Skeletal muscle satellite cell (primary cell): ENCODE results near the gene ANKMY2.

Source experiments
- H3K27me3 ChIP-seq: 2 replicates; pipeline ENCODE4 v1.7.0; 2013; ENCODE audit warnings: low read length; ENCODE audit not compliant: control insufficient read depth, insufficient read depth
- H3K36me3 ChIP-seq: 2 replicates; pipeline ENCODE4 v1.7.0; 2013; ENCODE audit warnings: mild to moderate bottlenecking, control low read depth, low read length; ENCODE audit not compliant: insufficient read depth
- H3K4me1 ChIP-seq: 2 replicates; pipeline ENCODE4 v1.7.0; 2013; ENCODE audit warnings: low read length; ENCODE audit not compliant: control insufficient read depth, insufficient read depth
- H3K4me2 ChIP-seq: 2 replicates; pipeline ENCODE4 v1.7.0; 2013; ENCODE audit warnings: mild to moderate bottlenecking, low read length
- H3K4me3 ChIP-seq: 2 replicates; pipeline ENCODE4 v1.7.0; 2013; ENCODE audit warnings: low read length
- H3K9ac ChIP-seq: 2 replicates; pipeline ENCODE4 v1.7.0; 2013; ENCODE audit warnings: mild to moderate bottlenecking, low read depth, low read length, moderate library complexity
- H3K9me3 ChIP-seq: replicated peaks from 2 replicates; pipeline ENCODE4 v1.7.0; 2013; ENCODE audit warnings: mild to moderate bottlenecking, control low read depth, low read length

Gene ANKMY2

DNA sequence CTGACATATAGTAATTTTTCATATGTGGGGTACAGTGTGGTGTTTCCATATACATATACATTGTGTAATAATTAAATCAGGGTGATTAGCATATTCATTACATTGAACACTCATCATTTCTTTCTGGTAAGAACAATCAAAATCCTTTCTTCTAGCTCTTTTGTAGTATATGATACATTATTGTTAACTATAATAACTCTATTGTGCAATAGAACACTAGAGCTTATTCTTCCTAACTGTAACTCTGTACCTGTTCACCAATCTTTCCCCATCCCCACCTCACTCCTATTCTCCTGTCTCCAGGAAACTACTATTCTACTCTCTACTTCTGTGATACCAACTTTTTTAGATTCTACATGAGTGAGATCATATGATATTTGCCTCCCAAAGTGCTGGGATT lies 9.8 kb upstream of the ANKMY2 start:
- H3K9ac ChIP-seq, result no peak overlapping the region
- no peaks in the 10 kb centered on the region for H3K27me3 ChIP-seq
- no peaks in the 10 kb centered on the region for H3K36me3 ChIP-seq
- peaks cover 5% of the 10 kb centered on the region for H3K4me1 ChIP-seq
- H3K4me3 ChIP-seq, result no peak overlapping the region
- H3K4me2 ChIP-seq, result no peak overlapping the region
- H3K9me3 ChIP-seq, result no peaks in the 10 kb centered on the region

DNA sequence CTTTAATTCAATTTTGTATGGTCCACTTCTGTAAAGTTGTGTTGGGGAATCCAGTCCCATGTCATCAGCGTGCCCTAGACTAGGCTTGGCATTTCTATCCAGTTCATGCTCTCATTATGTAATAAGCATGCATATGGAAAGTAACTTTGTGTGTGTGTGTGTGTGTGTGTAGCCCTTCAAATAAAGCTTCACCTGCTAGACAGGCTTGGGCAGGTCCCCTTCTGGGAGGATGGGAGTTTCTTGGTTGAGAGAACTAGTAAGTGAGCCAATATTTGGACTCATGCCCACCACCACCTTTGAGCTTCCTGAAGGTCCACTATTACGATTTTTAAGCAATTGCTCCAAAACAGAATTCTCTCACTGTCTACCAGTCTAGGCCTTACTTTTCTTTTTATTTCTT lies 7.3 kb upstream of the ANKMY2 start:
- Histone ChIP-seq H3K4me2 (no peak overlapping the region), H3K27me3 (no peaks in the 10 kb centered on the region), H3K4me1 (peaks cover 21% of the 10 kb centered on the region), H3K9me3 (no peaks in the 10 kb centered on the region), H3K9ac (no peak overlapping the region), H3K4me3 (no peak overlapping the region), H3K36me3 (no peaks in the 10 kb centered on the region)

DNA sequence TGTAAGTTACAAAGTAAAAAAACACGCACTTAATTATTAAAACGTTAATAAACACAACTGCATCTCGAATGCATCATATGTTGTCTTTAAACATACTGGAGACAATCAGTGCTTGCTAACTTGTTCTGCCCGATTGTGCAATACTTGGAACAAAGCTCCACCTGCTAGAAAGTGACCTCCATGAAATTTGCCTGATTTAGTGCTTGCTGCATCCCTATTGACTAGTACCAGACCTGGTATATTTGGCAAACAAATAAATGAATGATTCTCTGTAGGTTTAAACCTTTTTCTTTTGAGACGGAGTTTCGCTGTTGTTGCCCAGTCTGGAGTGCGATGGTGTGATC lies 6.7 kb upstream of the ANKMY2 start:
- Histone ChIP-seq H3K36me3 (no peaks in the 10 kb centered on the region), H3K4me2 (no peak overlapping the region), H3K4me3 (no peak overlapping the region), H3K4me1 (peaks cover 23% of the 10 kb centered on the region), H3K9ac (no peak overlapping the region), H3K9me3 (no peaks in the 10 kb centered on the region), H3K27me3 (no peaks in the 10 kb centered on the region)

DNA sequence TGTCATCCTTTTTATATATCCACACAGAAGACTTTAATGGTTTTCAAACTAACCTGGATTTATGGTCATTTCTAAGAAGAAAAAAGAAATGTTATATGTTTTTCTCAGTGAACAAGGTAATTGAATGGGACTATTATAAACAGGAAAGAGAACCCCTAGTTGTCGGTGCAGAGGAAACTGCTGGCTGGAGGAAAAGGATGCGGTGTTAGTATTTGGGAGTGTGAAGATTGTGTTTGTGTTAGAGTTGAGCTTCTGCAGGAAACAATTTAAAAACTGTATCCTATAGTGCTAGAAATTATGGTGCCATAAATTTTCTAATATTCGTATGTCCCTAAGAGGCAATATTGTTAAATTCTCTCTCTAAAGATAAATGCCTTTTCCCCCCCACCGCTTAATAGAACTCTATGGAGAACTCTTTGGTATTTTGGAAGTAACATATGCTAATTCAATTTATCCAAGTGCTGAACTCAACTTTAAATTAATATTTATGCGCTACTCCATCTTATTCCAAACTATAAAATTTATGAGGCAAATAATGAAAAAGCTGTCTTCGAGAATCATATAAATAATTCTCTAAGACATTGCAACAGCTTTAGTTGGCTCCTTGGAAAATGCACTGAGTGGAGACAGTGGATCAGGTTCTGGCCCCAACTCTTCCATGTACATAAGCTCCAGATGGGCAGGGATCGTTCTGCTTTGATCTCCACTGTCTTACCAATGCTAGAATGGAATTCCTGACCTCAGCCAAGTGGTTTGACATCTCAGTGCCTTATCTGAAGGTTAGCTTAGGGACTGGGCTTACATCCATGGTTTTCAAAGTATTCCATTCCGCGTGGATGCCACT lies 6.1 kb upstream of the ANKMY2 start:
- Histone ChIP-seq H3K4me1 (peaks cover 26% of the 10 kb centered on the region), H3K9ac (no peak overlapping the region), H3K9me3 (no peaks in the 10 kb centered on the region), H3K4me2 (no peak overlapping the region), H3K27me3 (no peaks in the 10 kb centered on the region), H3K4me3 (no peak overlapping the region), H3K36me3 (no peaks in the 10 kb centered on the region)

DNA sequence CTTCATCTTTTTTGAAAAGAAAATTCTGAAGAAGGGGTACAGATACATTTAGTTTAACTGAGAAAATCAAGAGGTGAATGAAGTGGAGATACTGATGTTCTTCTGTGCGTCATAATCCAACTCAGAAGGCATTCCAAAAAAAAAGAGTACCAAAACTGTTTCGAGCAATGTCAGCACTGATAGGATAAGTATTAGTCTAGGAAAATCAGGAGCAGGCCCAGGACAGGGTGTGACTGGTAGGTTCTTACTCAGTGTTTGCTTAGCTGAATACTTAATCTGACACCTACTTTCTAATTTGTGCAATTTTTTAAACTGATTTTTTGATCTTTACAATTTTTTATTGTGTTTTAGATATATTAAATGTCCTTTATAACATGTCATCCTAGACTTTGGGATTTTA lies 4.7 kb upstream of the ANKMY2 start:
- Histone ChIP-seq H3K4me3 (no peak overlapping the region), H3K9me3 (no peaks in the 10 kb centered on the region), H3K9ac (no peak overlapping the region), H3K4me2 (no peak overlapping the region), H3K4me1 (peaks cover 26% of the 10 kb centered on the region), H3K27me3 (no peaks in the 10 kb centered on the region), H3K36me3 (no peaks in the 10 kb centered on the region)

DNA sequence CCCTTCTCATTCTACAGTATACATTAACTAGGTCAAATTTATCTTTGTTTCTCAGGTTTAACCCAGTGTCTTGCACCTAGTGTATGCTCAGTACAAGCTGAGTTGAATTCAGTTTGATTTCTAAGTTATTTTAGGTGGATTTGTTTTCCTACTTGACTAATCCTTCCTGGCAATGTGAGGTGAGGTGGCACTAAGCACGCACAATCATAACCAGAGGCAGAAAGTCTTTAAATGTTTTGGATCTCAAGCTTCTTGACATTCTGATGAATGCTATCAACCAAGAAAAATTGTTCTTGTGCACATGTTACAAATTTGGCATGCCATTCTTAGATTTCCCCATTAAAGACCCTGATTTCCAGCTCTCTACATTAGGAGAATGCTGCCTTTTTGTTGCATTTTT lies 3.6 kb upstream of the ANKMY2 start:
- Histone ChIP-seq H3K9ac (no peak overlapping the region), H3K36me3 (no peaks in the 10 kb centered on the region), H3K9me3 (no peaks in the 10 kb centered on the region), H3K4me3 (no peak overlapping the region), H3K4me2 (peak overlapping the region; percentile 22), H3K27me3 (no peaks in the 10 kb centered on the region), H3K4me1 (peaks cover 28% of the 10 kb centered on the region)

DNA sequence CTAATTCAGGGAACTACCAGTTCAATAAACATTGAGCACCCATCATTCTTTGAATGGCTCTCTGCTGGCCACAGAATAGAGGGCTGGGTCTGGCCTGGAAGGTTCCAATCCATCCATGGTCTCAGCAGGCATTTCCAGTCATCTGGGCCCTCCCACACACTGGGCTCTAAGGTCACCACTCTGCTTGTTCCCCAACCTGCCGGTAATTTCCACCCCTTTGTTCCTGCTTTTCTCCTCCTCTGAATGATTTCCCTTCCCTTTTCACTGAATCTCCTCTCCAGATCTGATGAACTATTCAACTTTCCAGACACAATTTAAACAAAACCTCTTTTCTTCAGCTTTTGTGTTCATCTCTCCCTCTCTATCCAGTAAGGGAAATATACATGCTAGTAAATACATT lies 3.0 kb upstream of the ANKMY2 start:
- H3K36me3 ChIP-seq, result no peaks in the 10 kb centered on the region
- H3K9ac ChIP-seq, result no peak overlapping the region
- H3K27me3 ChIP-seq, result no peaks in the 10 kb centered on the region
- H3K4me2 ChIP-seq, result peak overlapping the region; percentile 22
- H3K9me3 ChIP-seq, result no peaks in the 10 kb centered on the region
- peaks cover 32% of the 10 kb centered on the region for H3K4me1 ChIP-seq
- H3K4me3 ChIP-seq, result no peak overlapping the region

DNA sequence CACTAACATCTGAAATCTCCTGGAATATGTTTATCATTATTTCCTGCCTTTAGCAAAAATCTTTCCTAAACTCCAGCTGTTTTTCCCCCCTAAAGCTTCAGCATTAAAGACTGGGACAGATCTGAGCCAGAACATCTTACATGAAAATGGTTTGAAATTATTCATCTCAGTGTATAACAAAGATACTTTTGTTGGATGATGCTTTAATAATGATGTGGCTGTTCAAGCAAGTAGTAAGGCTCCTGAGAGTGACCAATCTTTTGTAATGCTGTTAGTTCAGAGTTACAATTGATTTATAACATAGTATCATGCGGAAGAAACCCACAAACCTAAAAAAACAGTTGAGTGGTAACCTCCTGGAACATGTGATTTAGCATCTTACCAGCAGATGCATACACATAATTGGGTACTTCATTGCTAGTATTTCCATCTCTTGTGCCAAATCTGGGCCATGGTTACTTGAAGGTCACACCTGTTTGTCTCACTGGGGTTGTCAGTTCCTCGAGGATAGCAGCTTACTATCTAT lies 1.9 kb upstream of the ANKMY2 start:
- Histone ChIP-seq H3K4me2 (peak overlapping the region; percentile 84), H3K36me3 (no peaks in the 10 kb centered on the region), H3K9ac (no peak overlapping the region), H3K4me3 (peak overlapping the region; percentile 97), H3K9me3 (no peaks in the 10 kb centered on the region), H3K4me1 (peaks cover 32% of the 10 kb centered on the region), H3K27me3 (no peaks in the 10 kb centered on the region)

DNA sequence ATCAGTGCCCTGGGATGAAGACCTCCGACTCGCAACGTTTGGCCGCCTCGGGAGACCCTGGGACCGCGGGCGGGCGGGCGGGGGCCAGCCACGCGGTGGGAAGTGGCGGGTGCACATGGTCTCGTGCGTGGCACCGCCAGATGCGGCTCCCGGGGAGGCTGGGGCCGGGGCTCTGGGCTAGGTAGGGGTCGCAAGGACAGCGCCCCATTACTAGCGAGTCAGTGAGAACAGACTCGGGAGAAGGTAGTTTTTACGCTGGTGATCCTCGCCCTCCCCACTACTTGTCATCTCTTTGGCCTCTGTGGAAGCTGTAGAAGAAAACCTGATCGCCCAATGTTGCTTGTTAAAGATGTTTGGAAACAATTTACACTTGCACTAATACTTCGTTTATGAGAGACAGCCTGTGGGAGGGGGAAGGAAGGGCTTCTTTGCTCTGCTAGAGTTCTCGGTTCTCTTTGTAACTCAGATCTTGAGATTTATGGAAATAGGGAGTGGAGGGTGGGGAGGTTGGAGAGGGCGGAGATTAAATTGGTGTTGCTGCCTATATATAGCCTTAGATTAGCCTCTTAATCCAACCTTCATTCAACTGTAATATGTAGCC lies 1.0 kb upstream of the ANKMY2 start:
- Histone ChIP-seq H3K4me1 (peaks cover 32% of the 10 kb centered on the region), H3K9me3 (no peaks in the 10 kb centered on the region), H3K4me2 (peak overlapping the region; percentile 84), H3K9ac (peak overlapping the region; percentile 82), H3K36me3 (no peaks in the 10 kb centered on the region), H3K4me3 (peak overlapping the region; percentile 97), H3K27me3 (no peaks in the 10 kb centered on the region)

DNA sequence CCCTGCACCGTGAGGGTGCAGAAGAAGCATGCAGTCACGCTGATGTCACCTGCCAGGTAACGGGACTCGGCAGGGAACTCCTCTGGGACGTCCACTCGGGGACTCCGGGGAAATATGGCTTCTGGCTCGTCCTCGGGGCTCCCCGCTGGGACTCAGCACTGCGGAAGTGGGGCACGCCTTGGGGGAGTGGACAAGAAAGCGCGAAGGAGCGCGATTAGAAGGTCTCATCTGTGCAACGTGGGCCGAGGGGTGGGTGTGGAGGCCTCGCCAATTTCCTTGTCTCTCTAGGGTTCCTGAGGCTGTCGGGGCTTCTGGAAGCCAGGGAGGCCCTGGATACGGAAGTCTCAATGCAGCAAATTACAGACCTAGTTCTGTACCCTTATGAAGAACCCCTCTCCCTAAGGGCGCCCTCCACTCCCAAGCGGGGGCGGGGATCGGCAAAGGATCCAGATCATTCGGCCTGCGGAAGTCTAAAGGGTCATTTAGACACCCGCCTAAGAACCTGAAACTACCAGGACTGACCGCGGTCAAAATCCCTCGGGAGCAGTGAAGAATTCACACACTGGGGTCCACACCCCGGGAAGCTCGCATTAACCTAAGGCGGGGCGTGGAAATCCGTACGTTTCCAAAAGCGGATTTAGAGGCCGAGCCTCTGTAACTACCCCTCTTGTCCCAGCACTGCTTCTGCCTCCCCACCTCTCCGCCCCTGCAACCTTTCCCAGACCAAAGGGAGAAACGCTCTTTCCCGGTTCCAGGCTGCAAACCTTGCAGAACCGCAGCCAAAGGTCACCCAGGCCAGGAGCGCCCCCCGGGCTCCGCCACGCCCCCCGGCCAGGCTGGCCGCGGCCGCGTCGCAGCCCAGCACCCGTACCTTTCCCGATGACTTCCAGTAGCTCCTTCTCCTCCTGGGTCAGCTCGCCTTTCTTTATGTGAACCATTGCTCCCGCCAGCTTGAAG lies 640 bp downstream of the ANKMY2 start:
- peak overlapping the region; percentile 89 for H3K4me3 ChIP-seq
- H3K27me3 ChIP-seq, result no peaks in the 10 kb centered on the region
- peak overlapping the region; percentile 82 for H3K4me2 ChIP-seq
- H3K9me3 ChIP-seq, result no peaks in the 10 kb centered on the region
- H3K9ac ChIP-seq, result peak overlapping the region; percentile 82
- no peaks in the 10 kb centered on the region for H3K36me3 ChIP-seq
- H3K4me1 ChIP-seq, result peaks cover 32% of the 10 kb centered on the region

DNA sequence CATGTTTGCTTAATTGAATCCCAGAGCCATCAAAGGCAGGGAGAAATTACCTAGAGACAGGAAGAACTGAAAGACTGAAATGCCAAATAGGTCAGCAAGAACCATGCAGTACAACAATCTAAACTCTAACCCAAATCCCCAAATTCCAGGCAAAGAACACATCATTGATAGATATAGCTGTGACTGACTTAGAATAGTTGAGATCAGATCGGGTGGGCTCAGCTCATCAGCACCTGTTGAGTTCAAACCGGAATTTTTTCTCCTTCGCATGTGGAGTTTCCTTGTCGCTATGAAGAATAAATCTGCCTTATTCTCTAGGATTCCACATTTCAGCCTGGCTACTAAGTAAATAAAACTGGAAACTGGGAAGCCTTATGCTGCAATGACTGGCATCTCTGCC lies 1.4 kb downstream of the ANKMY2 start:
- Histone ChIP-seq H3K9me3 (no peaks in the 10 kb centered on the region), H3K9ac (peak overlapping the region; percentile 82), H3K27me3 (no peaks in the 10 kb centered on the region), H3K4me3 (peak overlapping the region; percentile 89), H3K4me1 (peaks cover 27% of the 10 kb centered on the region), H3K4me2 (peak overlapping the region; percentile 82), H3K36me3 (no peaks in the 10 kb centered on the region)
